Transverse colon (tissue), 3 donors: ENCODE results near the gene ALPK3.

ENCODE experiments used
- CTCF ChIP-seq, 5 experiments: fragments of 200-600 bp in 3 of 5; fragments of 450-650 bp in 2 of 5; sonication (generic) in 3 of 5; IDR thresholded peaks; 1 replicate in 2 of 5; 2 replicates in 3 of 5; pipeline ENCODE4 v1.5.1; 2016 to 2017; ENCODE audit warnings: antibody characterized with exemption in 5 of 5, inconsistent platforms in 3 of 5, mild to moderate bottlenecking in 2 of 5, moderate library complexity in 1 of 5
- EP300 ChIP-seq: sonication (generic); formaldehyde crosslinking; IDR thresholded peaks from one replicate; pipeline ENCODE4 v1.6.1; 2017; ENCODE audit warnings: antibody characterized with exemption, low read depth

- TF ChIP-seq CTCF (IDR thresholded peaks at IDR 0.05): no peak
- no peak for TF ChIP-seq EP300
Measured at GRCh38 chr15:84863565-84864443, 46.6 kb downstream of the ALPK3 start.
